GM12873 (cell line): ENCODE data around the gene ASB15.

Source experiments
- CTCF ChIP-seq: IDR thresholded peaks from 2 replicates; pipeline ENCODE4 v1.5.1; 2012; ENCODE audit warnings: low read depth, mild to moderate bottlenecking, moderate library complexity, low read length, control low read depth; ENCODE audit not compliant: insufficient read depth; ENCODE audit errors: missing control alignments

ASB15 gene

GRCh38 chr7:123599766-123600165 is 1.9 kb upstream of the ASB15 start:
- TF ChIP-seq CTCF, result no peak

- TF ChIP-seq CTCF, result no peak
Measured at GRCh38 chr7:123600876-123601275, 745 bp upstream of the ASB15 start.

GRCh38 chr7:123602648-123603047 is 1.0 kb downstream of the ASB15 start:
- TF ChIP-seq CTCF, result no peak

GRCh38 chr7:123604739-123605138 is 3.1 kb downstream of the ASB15 start:
- no peak for TF ChIP-seq CTCF

- TF ChIP-seq CTCF, result no peak
Measured at GRCh38 chr7:123607423-123607975, 5.9 kb downstream of the ASB15 start.

- TF ChIP-seq CTCF, result no peak
Measured at GRCh38 chr7:123608991-123609882, 7.6 kb downstream of the ASB15 start.

GRCh38 chr7:123609883-123610239 is 8.2 kb downstream of the ASB15 start:
- no peak for TF ChIP-seq CTCF
